ENCODE results near the gene PCSK6.
"Not testable (repeated sequence)": the region's sequence is repeated elsewhere in the genome, so short reads cannot be mapped to it uniquely, and the experiment has no call there.

Gene PCSK6

DNA sequence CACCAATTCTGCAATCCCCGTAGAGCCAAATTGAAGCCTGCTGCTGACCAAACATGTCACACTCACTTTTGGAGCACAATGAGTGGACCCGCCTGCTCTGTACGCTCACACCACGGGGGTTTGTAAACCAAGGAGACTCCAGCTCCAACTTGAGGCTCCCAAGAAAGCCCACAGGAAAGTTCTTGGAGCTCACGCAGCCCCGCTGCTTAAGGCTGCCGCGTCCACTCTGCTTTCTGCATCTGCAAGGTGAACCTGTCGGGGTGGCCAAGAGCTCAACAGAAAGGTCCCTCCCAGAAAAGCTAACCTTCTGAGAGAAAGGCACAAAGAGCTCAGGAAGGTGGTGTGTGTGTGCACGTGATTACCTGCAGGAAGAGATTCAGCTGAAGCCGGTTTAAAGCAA is 94.9 kb downstream of the PCSK6 start:
- no peak for DNase-seq

DNA sequence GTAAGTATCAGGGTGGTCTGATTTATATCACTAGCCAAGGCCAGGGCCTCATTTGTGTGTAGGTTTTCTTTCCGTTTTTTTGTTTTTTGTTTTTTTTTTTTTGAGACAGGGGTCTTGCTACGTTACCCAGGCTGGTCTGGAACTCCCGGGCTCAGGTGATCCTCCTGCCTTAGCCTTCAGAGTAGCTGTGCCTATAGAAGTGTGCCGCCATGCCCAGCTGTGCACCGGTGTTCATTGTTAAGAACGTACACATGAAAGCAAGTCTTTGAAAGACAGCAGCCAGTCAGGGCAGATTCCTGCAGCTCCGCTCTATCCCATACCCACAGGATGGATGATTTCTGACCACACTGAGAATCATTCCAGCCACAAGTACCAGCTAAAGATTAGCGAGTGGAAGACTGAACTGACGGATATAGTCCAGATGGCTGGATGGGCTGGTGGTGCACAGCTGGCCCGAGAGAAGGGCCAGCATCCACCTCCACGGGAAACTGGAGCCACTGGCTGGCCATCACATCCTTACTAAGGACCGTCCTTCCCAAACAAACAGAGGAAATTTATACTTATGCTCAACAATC is 95.4 kb downstream of the PCSK6 start:
- DNase-seq: no peak

DNA sequence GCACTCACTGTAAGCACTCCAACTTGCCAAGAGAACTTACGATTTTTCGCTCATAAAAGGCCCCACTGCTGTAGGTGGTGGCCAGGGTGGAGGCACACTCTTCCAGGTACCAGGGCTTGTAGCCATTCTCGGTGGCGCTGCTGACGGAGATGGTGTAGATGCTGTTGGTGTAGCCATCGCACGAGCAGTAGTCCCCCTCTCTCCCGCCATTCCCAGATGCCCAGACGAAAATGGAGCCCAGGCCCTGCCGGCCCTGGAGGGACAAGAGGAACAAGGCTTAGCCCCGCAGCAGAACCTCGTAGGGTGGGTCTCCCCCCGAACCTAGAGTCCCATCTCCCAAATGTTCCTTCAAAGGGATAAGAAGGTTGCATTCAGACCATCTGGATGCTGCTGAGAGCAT is 96.3 kb downstream of the PCSK6 start:
- DNase-seq: no peak

DNA sequence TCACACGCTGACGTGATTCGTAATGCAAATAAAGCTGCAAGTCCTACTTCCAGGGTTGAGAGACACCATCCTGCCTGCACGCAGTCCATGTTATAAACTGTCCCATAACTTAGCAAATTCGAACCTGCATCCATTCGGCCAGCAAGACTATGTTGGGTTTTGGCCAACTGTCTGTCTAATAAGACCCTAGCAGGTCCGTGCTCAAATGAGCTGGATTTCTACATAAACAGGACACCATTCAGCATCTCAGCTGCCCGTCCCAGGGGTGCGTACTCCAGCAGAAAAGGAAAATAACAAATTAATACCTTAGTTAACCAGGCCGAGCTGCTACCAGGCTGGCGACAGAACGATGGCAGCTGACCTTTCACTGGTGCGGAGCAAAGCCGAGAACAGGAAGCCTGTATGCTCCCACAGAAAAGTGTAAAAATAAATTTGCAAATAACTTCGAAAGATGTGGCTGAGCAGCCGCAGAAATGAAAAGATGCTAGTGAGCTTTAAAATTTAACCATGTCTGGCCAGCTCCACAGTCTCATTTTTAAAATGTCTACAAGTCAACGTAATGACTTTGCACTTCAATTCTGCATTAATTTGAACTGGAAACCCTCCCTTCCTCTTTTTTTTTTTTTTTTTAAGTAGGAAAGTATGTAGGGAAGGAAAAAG is 97.4 kb downstream of the PCSK6 start:
- no peak for DNase-seq

DNA sequence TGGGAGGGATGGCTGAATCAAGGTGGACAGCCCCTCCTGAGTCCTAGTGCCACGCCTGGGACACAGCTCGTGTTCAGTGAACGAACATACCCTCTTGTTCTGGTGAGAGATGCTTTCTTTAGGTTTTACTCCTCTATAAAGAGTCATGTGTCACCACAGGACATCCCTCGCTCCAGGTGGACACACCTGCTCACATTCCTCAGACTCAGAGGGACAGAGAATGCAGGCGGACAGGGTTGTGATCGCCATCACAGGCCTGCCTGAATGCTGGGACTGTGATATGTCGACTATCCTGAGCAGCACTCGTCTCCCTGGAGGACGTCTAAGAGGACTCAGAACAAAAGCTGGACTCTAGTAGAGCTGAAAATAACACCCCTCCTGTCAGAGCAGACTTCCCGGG is 98.1 kb downstream of the PCSK6 start:
- no peak for DNase-seq

GRCh38 chr15:101390462-101390861 is 99.0 kb downstream of the PCSK6 start:
- no peak for DNase-seq

- DNase-seq: no peak
Observed at GRCh38 chr15:101390060-101390459, 99.4 kb downstream of the PCSK6 start.

DNA sequence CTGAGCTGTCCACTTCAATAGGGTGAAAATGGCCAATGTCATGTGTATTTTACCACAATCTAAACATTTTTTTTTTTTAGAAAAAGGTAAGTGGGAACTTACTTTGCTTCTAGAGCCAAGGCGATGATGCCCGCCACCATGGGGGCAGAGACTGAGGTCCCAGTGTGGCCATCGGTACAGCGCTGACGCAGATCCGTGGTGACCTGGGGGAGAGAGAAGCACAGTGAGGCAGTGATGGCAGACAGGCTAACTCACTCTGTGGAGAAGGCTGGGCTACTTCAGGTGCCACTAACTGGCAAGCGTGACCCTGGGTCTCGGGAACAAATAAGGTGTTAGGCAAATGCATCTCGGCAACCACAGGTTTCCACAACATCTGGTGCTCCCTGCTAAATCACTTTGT is 100.1 kb downstream of the PCSK6 start:
- DNase-seq: no peak

GRCh38 chr15:101388046-101388445 is 101.5 kb downstream of the PCSK6 start:
- DNase-seq: no peak

- no peak for DNase-seq
Observed at GRCh38 chr15:101387574-101387973, 101.9 kb downstream of the PCSK6 start.

DNA sequence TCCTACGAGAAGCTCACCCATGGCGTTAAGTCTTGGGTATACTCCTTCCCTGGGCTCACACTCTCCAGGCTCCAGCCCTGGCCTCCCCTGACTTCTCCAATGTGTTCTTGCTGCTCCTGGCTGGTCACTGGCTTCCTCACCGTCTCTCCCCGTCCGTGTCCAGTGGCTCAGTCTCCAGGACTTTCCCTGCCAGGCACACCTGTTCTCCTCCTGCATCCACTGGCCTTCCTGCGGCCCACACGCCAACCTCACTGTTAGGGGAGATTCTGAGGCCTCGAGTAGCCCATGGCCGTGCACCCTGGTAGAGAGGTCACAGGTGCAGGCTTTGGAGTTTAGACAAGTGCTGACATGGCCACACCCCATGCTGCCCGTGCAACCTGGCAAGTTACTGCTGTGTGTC is 102.5 kb downstream of the PCSK6 start:
- no peak for DNase-seq

- DNase-seq: no peak
Observed at GRCh38 chr15:101386006-101386405, 103.5 kb downstream of the PCSK6 start.

DNA sequence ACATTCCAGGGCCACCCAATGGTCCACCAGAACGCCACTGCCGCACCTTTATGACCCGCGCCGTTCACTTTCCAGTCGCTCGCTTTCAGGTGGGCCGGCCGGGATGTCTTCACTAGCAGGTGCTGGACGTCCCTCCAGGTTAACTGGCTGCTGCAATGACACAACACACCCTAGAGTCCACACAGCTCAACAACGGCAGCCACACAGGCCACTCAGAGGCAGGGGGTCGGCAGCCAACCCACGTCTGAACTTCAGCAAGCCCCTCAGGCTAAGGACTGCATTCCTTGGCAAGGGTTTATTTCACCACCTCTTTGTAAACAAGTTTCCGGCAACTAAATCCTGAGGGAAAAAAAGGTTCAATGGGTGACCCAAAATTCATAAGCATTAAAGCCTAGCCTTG is 105.2 kb downstream of the PCSK6 start:
- DNase-seq: no peak

DNA sequence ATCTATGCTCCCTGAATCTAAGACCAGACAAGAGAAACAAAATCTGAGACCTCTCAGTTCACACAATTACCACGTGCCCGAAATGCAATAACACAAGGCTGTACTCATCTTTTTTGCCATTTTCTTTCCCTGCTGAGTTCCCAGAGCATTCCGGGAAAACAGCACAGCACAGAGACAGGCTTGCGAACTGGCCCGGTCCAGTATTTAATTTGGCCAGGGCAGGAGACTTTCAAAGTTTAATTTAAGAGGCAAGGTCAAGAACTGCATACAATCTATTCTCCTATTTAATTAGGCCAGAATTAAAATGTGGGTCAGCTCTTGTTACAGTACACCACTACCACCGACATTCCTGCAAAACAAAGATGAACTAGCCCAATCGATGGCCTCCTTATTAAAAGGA is 107.0 kb downstream of the PCSK6 start:
- DNase-seq: no peak

- no peak for DNase-seq
Observed at GRCh38 chr15:101381671-101382212, 107.8 kb downstream of the PCSK6 start.

- DNase-seq: no peak
Observed at GRCh38 chr15:101380146-101380545, 109.4 kb downstream of the PCSK6 start.

GRCh38 chr15:101379647-101380046 is 109.9 kb downstream of the PCSK6 start:
- no peak for DNase-seq

DNA sequence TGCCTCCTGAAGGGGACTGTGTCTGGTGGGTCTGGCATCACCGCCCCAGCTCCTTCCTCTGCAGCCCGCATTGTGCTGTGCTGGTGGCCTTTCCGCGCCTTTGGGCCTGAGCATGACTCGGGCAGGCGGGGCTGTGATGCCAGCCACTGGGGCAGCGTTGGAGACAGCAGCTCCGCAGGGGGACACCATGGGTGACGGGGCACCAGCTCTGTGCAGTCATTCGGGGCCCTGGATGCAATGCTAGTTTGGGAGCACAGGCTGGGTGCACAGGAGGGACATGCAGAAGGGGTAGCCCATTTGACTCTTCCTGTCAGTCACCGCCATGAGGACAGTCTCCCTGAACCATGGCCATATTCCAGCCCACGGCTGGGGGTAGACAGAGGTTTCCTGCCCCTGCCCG is 110.6 kb downstream of the PCSK6 start:
- no peak for DNase-seq

GRCh38 chr15:101378171-101378755 is 111.2 kb downstream of the PCSK6 start:
- no peak for DNase-seq

- DNase-seq: no peak
Observed at GRCh38 chr15:101376615-101377395, 112.7 kb downstream of the PCSK6 start.

GRCh38 chr15:101375006-101375405 is 114.5 kb downstream of the PCSK6 start:
- DNase-seq: not testable (repeated sequence)

DNA sequence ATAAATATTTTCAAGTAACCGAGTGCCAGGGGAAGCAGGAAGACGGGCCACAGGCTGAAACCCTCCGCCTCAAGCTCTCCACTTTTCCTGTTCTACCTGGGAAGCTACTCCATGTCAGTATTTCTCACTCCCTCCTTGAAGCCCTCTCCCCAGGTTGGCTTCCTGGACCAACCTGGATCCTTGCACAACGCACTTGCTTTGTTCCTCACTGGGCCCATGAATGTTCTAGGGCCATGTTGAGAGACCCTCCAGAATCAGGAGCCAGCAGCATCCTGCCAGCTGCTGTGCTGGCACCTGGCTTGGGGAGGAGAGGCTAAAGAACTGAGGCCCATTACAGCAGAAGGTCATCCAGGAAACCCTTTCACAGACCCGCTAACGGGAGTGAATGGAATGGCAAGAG is 115.2 kb downstream of the PCSK6 start:
- no peak for DNase-seq

GRCh38 chr15:101373577-101373976 is 115.9 kb downstream of the PCSK6 start:
- DNase-seq: no peak

Data from activated naive CD4-positive, alpha-beta T cell treated with Interleukin-2 at 50 U/mL for 16 hours (primary cell).